ENCODE results near the gene NSMF. TPM values are rescaled to one million over a fixed set of nuclear protein-coding genes. Genes with fewer than 3 reads are reported as not detected.

Gene NSMF
- total RNA-seq, 5 donors from 2014 or later (not counting 1 experiment from before 2014, with no cell fraction given): 40.5 to 89.5 (median 51.7) TPM

DNA sequence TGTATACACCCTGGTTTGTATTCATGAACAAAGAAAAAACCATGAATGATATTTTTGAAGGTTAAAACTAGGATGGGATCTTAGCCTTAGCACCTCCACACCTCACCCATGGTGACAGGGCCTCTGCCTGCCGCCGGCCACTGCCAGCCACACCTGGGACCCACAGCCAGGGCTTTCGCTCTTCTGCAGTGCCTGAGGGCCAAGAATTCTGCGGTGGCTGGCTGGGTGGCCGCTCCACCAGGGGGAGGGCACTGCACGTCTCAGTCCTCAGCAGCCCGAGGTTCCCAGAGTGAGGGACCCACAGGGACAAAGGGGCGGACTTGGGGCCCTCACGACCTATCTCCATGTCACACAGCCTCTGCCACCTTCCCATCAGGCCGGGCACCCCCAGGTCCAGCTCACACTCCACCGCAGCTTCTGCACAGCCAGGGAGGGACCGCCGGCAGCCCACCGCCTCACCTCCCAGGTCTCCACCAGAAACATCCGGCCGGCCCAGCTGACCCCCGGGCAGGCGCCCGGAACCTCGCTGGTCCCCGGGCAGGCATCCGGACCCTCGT is 43.0 kb downstream of the NSMF start:
- Mint-ChIP-seq H3K4me1 (peaks cover 5 to 15% (median 15%) of the 10 kb centered on the region in 3 donors), H3K9me3 (no peaks in the 10 kb centered on the region), H3K27me3 (no peaks in the 10 kb centered on the region), H3K27ac (no peak overlapping the region), H3K36me3 (no peaks in the 10 kb centered on the region), H3K4me3 (peak overlapping the region in 2 of 3 donors; percentile 6 to 35)
- CTCF ChIA-PET: no interaction called here
- DNase-seq: no peak
- Histone ChIP-seq H3K36me3 (ENCODE audit: control insufficient read depth in 2 of 2, extremely low read depth in 1 of 2, insufficient read depth in 1 of 2, low read length in 1 of 2) (no peaks in the 10 kb centered on the region), H3K4me3 (ENCODE audit: control insufficient read depth in 1 of 2, extremely low read depth in 1 of 2, low read length in 1 of 2) (no peak overlapping the region), H3K9me3 (no peaks in the 10 kb centered on the region), H3K27ac (ENCODE audit: low read length) (no peak overlapping the region), H3K4me1 (ENCODE audit: control insufficient read depth in 1 of 2, extremely low read depth in 1 of 2, insufficient read depth in 2 of 2, low read length in 2 of 2) (peaks cover 0 to 22% of the 10 kb centered on the region in 2 experiments), H3K27me3 (replicated peaks in 1 of 2; ENCODE audit: control insufficient read depth in 2 of 2, extremely low read depth in 1 of 2, insufficient read depth in 2 of 2, low read length in 1 of 2) (peaks cover 0 to 3% of the 10 kb centered on the region in 2 experiments)
- 97% methylated on average over 13 of the region's 23 CpGs for WGBS (ENCODE audit: insufficient coverage)
- ATAC-seq (replicated peaks in 1 of 4): no peak
- POLR2A ChIA-PET: no interaction called here

DNA sequence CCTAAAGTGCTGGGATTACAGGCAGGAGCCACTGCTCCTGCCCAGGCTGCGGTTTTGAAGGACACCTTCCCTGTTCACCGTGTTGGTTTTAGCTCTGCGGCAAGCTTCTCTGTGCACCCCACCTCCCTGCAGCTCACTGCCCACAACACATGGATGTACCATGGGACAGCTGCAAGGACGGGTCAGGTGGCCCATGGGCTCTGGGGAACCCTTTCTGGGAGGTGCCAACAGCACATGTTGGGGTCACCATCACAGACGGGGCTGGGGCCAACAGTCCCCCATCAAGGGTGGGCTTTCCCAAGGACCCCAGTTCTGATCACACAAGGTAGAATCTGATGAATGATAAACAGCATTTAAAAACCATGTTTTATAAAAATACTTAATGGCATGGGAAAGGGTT is 43.7 kb downstream of the NSMF start:
- no peak overlapping the region for H3K27ac Mint-ChIP-seq
- no peak for DNase-seq

DNA sequence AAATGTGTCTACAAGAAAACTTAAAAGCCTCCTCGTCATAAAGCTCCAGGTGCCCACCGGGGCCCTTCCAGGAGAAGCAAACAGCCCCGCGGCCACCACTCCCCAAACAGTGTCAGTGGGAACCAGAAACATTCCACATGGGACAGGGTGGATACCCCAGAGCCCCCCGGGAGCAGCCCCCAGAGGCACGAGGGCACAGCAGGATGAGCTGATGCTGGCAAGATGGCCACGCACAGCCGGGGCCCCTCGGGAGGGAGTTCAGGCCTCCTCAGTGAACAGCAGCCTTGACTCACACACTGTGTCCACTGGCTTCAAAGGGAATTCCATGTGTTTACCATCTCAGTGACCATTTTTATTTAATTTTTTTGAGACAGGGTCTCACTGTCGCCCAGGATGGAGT is 46.7 kb downstream of the NSMF start:
- Histone ChIP-seq H3K4me1 (ENCODE audit: control insufficient read depth in 1 of 2, extremely low read depth in 1 of 2, insufficient read depth in 2 of 2, low read length in 2 of 2) (peaks cover 0 to 27% of the 10 kb centered on the region in 2 experiments), H3K36me3 (ENCODE audit: control insufficient read depth in 2 of 2, extremely low read depth in 1 of 2, insufficient read depth in 1 of 2, low read length in 1 of 2) (no peaks in the 10 kb centered on the region), H3K27ac (ENCODE audit: low read length) (no peak overlapping the region), H3K27me3 (replicated peaks in 1 of 2; ENCODE audit: control insufficient read depth in 2 of 2, extremely low read depth in 1 of 2, insufficient read depth in 2 of 2, low read length in 1 of 2) (peaks cover 0 to 15% of the 10 kb centered on the region in 2 experiments), H3K4me3 (ENCODE audit: control insufficient read depth in 1 of 2, extremely low read depth in 1 of 2, low read length in 1 of 2) (no peak overlapping the region), H3K9me3 (no peaks in the 10 kb centered on the region)
- DNase-seq (no peak), ATAC-seq (replicated peaks in 1 of 4) (no peak)
- ChIA-PET POLR2A (no interaction called here), CTCF (no interaction called here)
- Mint-ChIP-seq H3K4me3 (peak overlapping the region in 1 of 3 donors; percentile 16), H3K36me3 (no peaks in the 10 kb centered on the region), H3K4me1 (peaks cover 0 to 21% (median 14%) of the 10 kb centered on the region in 3 donors), H3K9me3 (no peaks in the 10 kb centered on the region), H3K27ac (no peak overlapping the region), H3K27me3 (no peaks in the 10 kb centered on the region)
- WGBS (ENCODE audit: insufficient coverage): 85% methylated on average over 9 of the region's 10 CpGs

More for the DNA sequence above, 43.7 kb downstream of the NSMF start:
- Histone ChIP-seq H3K4me3 (ENCODE audit: control insufficient read depth in 1 of 2, extremely low read depth in 1 of 2, low read length in 1 of 2) (no peak overlapping the region), H3K4me1 (ENCODE audit: control insufficient read depth in 1 of 2, extremely low read depth in 1 of 2, insufficient read depth in 2 of 2, low read length in 2 of 2) (peaks cover 0 to 28% of the 10 kb centered on the region in 2 experiments), H3K36me3 (ENCODE audit: control insufficient read depth in 2 of 2, extremely low read depth in 1 of 2, insufficient read depth in 1 of 2, low read length in 1 of 2) (no peaks in the 10 kb centered on the region), H3K27me3 (replicated peaks in 1 of 2; ENCODE audit: control insufficient read depth in 2 of 2, extremely low read depth in 1 of 2, insufficient read depth in 2 of 2, low read length in 1 of 2) (peaks cover 0 to 6% of the 10 kb centered on the region in 2 experiments), H3K27ac (ENCODE audit: low read length) (no peak overlapping the region), H3K9me3 (no peaks in the 10 kb centered on the region)
- H3K9me3 Mint-ChIP-seq: no peaks in the 10 kb centered on the region
- WGBS (ENCODE audit: insufficient coverage): 98% methylated on average over 4 of the region's 5 CpGs
- H3K27me3 Mint-ChIP-seq: no peaks in the 10 kb centered on the region
- H3K4me3 Mint-ChIP-seq: no peak overlapping the region
- peaks cover 5 to 16% (median 14%) of the 10 kb centered on the region in 3 donors for H3K4me1 Mint-ChIP-seq
- CTCF ChIA-PET: no interaction called here
- no peak for ATAC-seq (replicated peaks in 1 of 4)
- POLR2A ChIA-PET: no interaction called here
- no peaks in the 10 kb centered on the region for H3K36me3 Mint-ChIP-seq

DNA sequence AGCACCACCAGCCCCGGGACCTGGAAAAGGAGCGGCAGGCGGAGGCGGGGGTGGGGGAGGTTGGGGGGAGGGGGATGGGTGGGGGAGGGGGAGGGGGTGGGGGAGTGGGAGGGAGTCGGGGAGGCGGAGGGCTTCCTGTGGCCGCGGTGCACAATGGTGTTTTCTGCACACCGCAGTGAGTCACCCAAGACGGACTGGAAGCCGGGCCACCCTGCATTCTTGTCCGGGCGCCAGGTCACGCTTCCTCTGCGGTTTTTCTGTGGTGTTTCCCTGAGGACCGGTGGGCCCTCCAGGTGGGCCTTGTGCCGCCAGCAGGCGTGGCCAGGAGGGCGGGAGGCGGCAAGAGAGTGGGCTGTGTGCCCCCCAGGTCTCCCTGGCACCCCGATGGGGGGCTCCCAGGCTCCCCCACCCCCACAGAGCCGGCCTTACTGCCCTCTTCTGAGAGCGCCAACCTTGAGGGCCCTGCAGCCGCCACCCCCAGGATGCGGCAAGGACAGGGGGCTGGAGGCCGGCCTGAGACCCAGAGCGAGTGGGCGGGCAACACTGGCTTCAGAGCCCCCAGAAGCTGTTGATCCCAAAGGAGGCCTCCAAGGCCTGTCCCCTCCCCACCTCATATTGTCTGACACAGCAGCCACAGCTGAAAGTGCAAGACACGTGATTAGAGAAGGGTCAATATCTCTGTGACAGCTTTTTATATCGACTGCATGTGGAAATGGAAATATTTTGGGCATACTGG is 47.3 kb downstream of the NSMF start:
- H3K4me1 ChIP-seq (ENCODE audit: control insufficient read depth in 1 of 2, extremely low read depth in 1 of 2, insufficient read depth in 2 of 2, low read length in 2 of 2): peaks cover 0 to 29% of the 10 kb centered on the region in 2 experiments
- H3K27ac Mint-ChIP-seq: no peak overlapping the region
- 18% methylated on average over 15 of the region's 30 CpGs for WGBS (ENCODE audit: insufficient coverage)
- DNase-seq (peak in 7 of 35 experiments; percentile 11 to 43 (median 26)), ATAC-seq (replicated peaks in 1 of 4) (peak in 2 of 4 experiments; percentile 33 to 41)
- peaks cover 0 to 21% (median 14%) of the 10 kb centered on the region in 3 donors for H3K4me1 Mint-ChIP-seq
- no peaks in the 10 kb centered on the region for H3K36me3 ChIP-seq (ENCODE audit: control insufficient read depth in 2 of 2, extremely low read depth in 1 of 2, insufficient read depth in 1 of 2, low read length in 1 of 2)
- H3K36me3 Mint-ChIP-seq: no peaks in the 10 kb centered on the region
- H3K4me3 Mint-ChIP-seq: peak overlapping the region in 1 of 3 donors; percentile 42
- peaks cover 0 to 20% of the 10 kb centered on the region in 2 experiments for H3K27me3 ChIP-seq (replicated peaks in 1 of 2; ENCODE audit: control insufficient read depth in 2 of 2, extremely low read depth in 1 of 2, insufficient read depth in 2 of 2, low read length in 1 of 2)
- H3K9me3 ChIP-seq: no peaks in the 10 kb centered on the region
- H3K4me3 ChIP-seq (ENCODE audit: control insufficient read depth in 1 of 2, extremely low read depth in 1 of 2, low read length in 1 of 2): peak overlapping the region in 1 of 2 donors; percentile 24
- CTCF ChIA-PET: no interaction called here
- POLR2A ChIA-PET: no interaction called here
- H3K27ac ChIP-seq (ENCODE audit: low read length): no peak overlapping the region
- H3K27me3 Mint-ChIP-seq: no peaks in the 10 kb centered on the region
- H3K9me3 Mint-ChIP-seq: no peaks in the 10 kb centered on the region

DNA sequence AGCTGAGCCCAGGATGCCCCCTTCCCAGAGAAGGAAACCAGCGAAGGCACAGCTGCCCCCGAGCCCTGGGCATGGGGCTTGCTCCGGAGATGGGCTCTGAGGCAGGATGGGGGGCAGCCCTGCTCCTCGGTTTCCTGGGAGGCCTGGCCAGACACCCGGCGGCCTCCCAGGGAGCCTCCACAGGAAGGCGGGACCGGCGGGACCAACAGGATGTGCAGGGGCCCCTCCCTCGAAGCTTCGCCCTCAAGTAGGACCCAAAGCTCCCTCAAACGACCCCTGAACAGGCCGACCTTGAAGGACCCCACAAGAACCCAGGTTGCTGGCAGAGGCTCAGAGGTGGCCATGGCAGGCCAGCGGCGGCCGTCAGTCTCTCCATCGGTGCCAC is 47.9 kb downstream of the NSMF start:
- CTCF ChIA-PET: no interaction called here
- 14% methylated on average over 12 of the region's 17 CpGs for WGBS (ENCODE audit: insufficient coverage)
- ATAC-seq (replicated peaks in 1 of 4) (peak in 1 of 4 experiments; percentile 16), DNase-seq (no peak)
- H3K27me3 Mint-ChIP-seq: no peaks in the 10 kb centered on the region
- H3K4me3 Mint-ChIP-seq: peak overlapping the region in 1 of 3 donors; percentile 42
- peak overlapping the region in 1 of 2 donors; percentile 24 for H3K4me3 ChIP-seq (ENCODE audit: control insufficient read depth in 1 of 2, extremely low read depth in 1 of 2, low read length in 1 of 2)
- POLR2A ChIA-PET: no interaction called here
- H3K27ac ChIP-seq (ENCODE audit: low read length): no peak overlapping the region
- H3K36me3 Mint-ChIP-seq: no peaks in the 10 kb centered on the region
- H3K9me3 ChIP-seq: no peaks in the 10 kb centered on the region
- no peak overlapping the region for H3K27ac Mint-ChIP-seq
- no peaks in the 10 kb centered on the region for H3K9me3 Mint-ChIP-seq
- no peaks in the 10 kb centered on the region for H3K36me3 ChIP-seq (ENCODE audit: control insufficient read depth in 2 of 2, extremely low read depth in 1 of 2, insufficient read depth in 1 of 2, low read length in 1 of 2)
- H3K4me1 ChIP-seq (ENCODE audit: control insufficient read depth in 1 of 2, extremely low read depth in 1 of 2, insufficient read depth in 2 of 2, low read length in 2 of 2): peaks cover 0 to 32% of the 10 kb centered on the region in 2 experiments
- H3K4me1 Mint-ChIP-seq: peaks cover under 1 to 21% (median 14%) of the 10 kb centered on the region in 3 donors
- H3K27me3 ChIP-seq (replicated peaks in 1 of 2; ENCODE audit: control insufficient read depth in 2 of 2, extremely low read depth in 1 of 2, insufficient read depth in 2 of 2, low read length in 1 of 2): peaks cover 0 to 26% of the 10 kb centered on the region in 2 experiments

DNA sequence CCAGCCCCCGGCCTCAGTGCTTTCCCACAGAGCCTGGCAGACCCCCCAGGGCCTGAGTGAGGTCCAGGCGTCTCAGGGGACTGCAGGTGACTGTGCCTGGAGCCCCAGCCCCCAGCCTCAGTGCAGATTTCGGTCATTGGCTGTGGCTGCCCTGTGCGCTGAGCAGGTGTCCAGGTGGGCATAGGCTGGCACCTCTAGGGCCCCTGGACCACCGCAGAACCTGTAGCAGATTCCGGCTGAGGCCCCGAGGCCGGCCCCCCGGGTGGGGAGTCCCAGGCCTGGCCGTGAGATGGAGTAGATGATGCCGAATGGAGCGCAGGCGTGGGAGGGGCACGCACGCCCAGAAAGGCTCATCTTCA is 48.3 kb downstream of the NSMF start:
- Histone ChIP-seq H3K4me3 (ENCODE audit: control insufficient read depth in 1 of 2, extremely low read depth in 1 of 2, low read length in 1 of 2) (no peak overlapping the region), H3K27me3 (replicated peaks in 1 of 2; ENCODE audit: control insufficient read depth in 2 of 2, extremely low read depth in 1 of 2, insufficient read depth in 2 of 2, low read length in 1 of 2) (peaks cover 0 to 29% of the 10 kb centered on the region in 2 experiments), H3K27ac (ENCODE audit: low read length) (no peak overlapping the region), H3K9me3 (no peaks in the 10 kb centered on the region), H3K36me3 (ENCODE audit: control insufficient read depth in 2 of 2, extremely low read depth in 1 of 2, insufficient read depth in 1 of 2, low read length in 1 of 2) (no peaks in the 10 kb centered on the region), H3K4me1 (ENCODE audit: control insufficient read depth in 1 of 2, extremely low read depth in 1 of 2, insufficient read depth in 2 of 2, low read length in 2 of 2) (peaks cover 0 to 33% of the 10 kb centered on the region in 2 experiments)
- Mint-ChIP-seq H3K9me3 (no peaks in the 10 kb centered on the region), H3K27me3 (peaks cover 0 to 3% of the 10 kb centered on the region in 2 donors), H3K4me1 (peaks cover 4 to 23% (median 14%) of the 10 kb centered on the region in 3 donors), H3K27ac (no peak overlapping the region), H3K4me3 (peak overlapping the region in 1 of 3 donors; percentile 42), H3K36me3 (no peaks in the 10 kb centered on the region)
- DNase-seq (no peak), ATAC-seq (replicated peaks in 1 of 4) (no peak)
- CTCF ChIA-PET: no interaction called here
- 88% methylated on average over 8 of the region's 15 CpGs for WGBS (ENCODE audit: insufficient coverage)
- POLR2A ChIA-PET: no interaction called here
